22Rv1 (cell line): ENCODE data around the gene PLXNB1.

Experiments used
- ZFX ChIP-seq: fragments of 450-650 bp; IDR thresholded peaks from 2 replicates; pipeline ENCODE4 v1.6.1; 2017; ENCODE audit warnings: antibody characterized with exemption, borderline replicate concordance
- TF ChIP-seq, protein P1 (sequence below): fragments of 450-650 bp; IDR thresholded peaks from 2 replicates; pipeline ENCODE4 v1.5.1; 2017; ENCODE audit warnings: mild to moderate bottlenecking

DNA sequence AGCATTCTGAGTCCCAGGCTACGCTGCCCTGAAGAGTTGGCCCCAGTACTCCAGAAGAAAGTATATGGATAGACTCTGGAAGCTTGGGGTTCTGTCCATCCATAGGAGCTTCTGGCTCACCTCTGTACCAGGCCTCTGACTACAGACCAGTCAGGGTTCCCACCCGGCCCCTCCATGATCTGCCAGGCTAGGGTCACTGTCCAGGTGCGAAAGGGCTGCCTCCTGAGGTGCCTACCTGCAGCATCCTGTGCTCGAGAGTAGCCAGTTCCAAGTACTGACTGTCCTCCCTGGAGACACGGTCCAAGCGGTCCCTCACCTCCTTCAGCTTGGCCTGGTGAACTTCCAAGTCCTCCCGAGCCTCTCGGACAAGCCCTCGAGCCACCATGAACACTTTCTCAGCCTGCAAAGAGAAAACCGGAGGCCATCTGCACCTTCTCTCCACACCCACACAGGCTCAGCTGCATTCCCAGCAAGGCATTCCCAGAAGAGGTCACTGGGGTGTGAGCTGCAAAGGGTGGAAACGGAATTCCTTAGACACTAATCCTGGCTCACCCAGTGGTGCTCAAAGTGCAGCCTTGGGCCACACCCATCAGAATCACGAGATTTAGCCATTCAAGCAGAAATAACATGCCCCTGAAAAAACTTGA is 3.7 kb upstream of the PLXNB1 start:
- TF ChIP-seq, protein P1, sequence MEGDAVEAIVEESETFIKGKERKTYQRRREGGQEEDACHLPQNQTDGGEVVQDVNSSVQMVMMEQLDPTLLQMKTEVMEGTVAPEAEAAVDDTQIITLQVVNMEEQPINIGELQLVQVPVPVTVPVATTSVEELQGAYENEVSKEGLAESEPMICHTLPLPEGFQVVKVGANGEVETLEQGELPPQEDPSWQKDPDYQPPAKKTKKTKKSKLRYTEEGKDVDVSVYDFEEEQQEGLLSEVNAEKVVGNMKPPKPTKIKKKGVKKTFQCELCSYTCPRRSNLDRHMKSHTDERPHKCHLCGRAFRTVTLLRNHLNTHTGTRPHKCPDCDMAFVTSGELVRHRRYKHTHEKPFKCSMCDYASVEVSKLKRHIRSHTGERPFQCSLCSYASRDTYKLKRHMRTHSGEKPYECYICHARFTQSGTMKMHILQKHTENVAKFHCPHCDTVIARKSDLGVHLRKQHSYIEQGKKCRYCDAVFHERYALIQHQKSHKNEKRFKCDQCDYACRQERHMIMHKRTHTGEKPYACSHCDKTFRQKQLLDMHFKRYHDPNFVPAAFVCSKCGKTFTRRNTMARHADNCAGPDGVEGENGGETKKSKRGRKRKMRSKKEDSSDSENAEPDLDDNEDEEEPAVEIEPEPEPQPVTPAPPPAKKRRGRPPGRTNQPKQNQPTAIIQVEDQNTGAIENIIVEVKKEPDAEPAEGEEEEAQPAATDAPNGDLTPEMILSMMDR: no peak
- no peak for TF ChIP-seq ZFX
